Measurements from ENCODE around the gene CACNA1S. TPM values are rescaled to one million over a fixed set of nuclear protein-coding genes. Genes with fewer than 3 reads are reported as not detected.

Gene CACNA1S
- total RNA-seq, 1 donor from 2014 or later = 43.3 TPM

GRCh38 chr1:201089596-201089995 is 22.6 kb downstream of the CACNA1S start:
- H3K9me3 ChIP-seq (ENCODE audit: control insufficient read depth in 3 of 3, low read length in 3 of 3) = no peaks in the 10 kb centered on the region
- no peaks in the 10 kb centered on the region for H3K27me3 ChIP-seq (ENCODE audit: control insufficient read depth in 3 of 3, insufficient read depth in 3 of 3, low read length in 3 of 3)
- peaks cover 49 to 68% (median 55%) of the 10 kb centered on the region in 3 donors for H3K4me1 ChIP-seq (ENCODE audit: control insufficient read depth in 3 of 3, insufficient read depth in 3 of 3, low read length in 3 of 3)
- H3K4me3 ChIP-seq (ENCODE audit: low read length in 3 of 3) = no peak overlapping the region
- peaks cover 53 to 80% (median 65%) of the 10 kb centered on the region in 3 donors for H3K36me3 ChIP-seq (ENCODE audit: control insufficient read depth in 3 of 3, insufficient read depth in 3 of 3, low read length in 3 of 3)
- H3K27ac ChIP-seq (ENCODE audit: low read depth, low read length) = peak overlapping the region; percentile 45
- peak overlapping the region in 1 of 3 donors; percentile 60 for H3K9ac ChIP-seq (ENCODE audit: low read depth in 1 of 3, low read length in 3 of 3)

- H3K27ac ChIP-seq (ENCODE audit: low read depth, low read length) = peak overlapping the region; percentile 45
- H3K36me3 ChIP-seq (ENCODE audit: control insufficient read depth in 3 of 3, insufficient read depth in 3 of 3, low read length in 3 of 3) = peaks cover 59 to 85% (median 71%) of the 10 kb centered on the region in 3 donors
- H3K4me3 ChIP-seq (ENCODE audit: low read length in 3 of 3) = no peak overlapping the region
- H3K9ac ChIP-seq (ENCODE audit: low read depth in 1 of 3, low read length in 3 of 3) = peak overlapping the region in 2 of 3 donors; percentile 28 to 60
- H3K27me3 ChIP-seq (ENCODE audit: control insufficient read depth in 3 of 3, insufficient read depth in 3 of 3, low read length in 3 of 3) = no peaks in the 10 kb centered on the region
- H3K4me1 ChIP-seq (ENCODE audit: control insufficient read depth in 3 of 3, insufficient read depth in 3 of 3, low read length in 3 of 3) = peaks cover 45 to 63% (median 51%) of the 10 kb centered on the region in 3 donors
- no peaks in the 10 kb centered on the region for H3K9me3 ChIP-seq (ENCODE audit: control insufficient read depth in 3 of 3, low read length in 3 of 3)
These were observed 23.2 kb downstream of the CACNA1S start for GRCh38 chr1:201088901-201089525.

GRCh38 chr1:201088395-201088794 is 23.8 kb downstream of the CACNA1S start:
- Histone ChIP-seq H3K9ac (ENCODE audit: low read depth in 1 of 3, low read length in 3 of 3) (no peak overlapping the region), H3K4me3 (ENCODE audit: low read length in 3 of 3) (no peak overlapping the region), H3K27me3 (ENCODE audit: control insufficient read depth in 3 of 3, insufficient read depth in 3 of 3, low read length in 3 of 3) (no peaks in the 10 kb centered on the region), H3K9me3 (ENCODE audit: control insufficient read depth in 3 of 3, low read length in 3 of 3) (no peaks in the 10 kb centered on the region), H3K36me3 (ENCODE audit: control insufficient read depth in 3 of 3, insufficient read depth in 3 of 3, low read length in 3 of 3) (peaks cover 59 to 83% (median 74%) of the 10 kb centered on the region in 3 donors), H3K27ac (ENCODE audit: low read depth, low read length) (peak overlapping the region; percentile 45), H3K4me1 (ENCODE audit: control insufficient read depth in 3 of 3, insufficient read depth in 3 of 3, low read length in 3 of 3) (peaks cover 39 to 57% (median 45%) of the 10 kb centered on the region in 3 donors)

- peak overlapping the region in 1 of 3 donors; percentile 18 for H3K9ac ChIP-seq (ENCODE audit: low read depth in 1 of 3, low read length in 3 of 3)
- no peak overlapping the region for H3K27ac ChIP-seq (ENCODE audit: low read depth, low read length)
- peaks cover 19 to 34% (median 22%) of the 10 kb centered on the region in 3 donors for H3K4me1 ChIP-seq (ENCODE audit: control insufficient read depth in 3 of 3, insufficient read depth in 3 of 3, low read length in 3 of 3)
- no peak overlapping the region for H3K4me3 ChIP-seq (ENCODE audit: low read length in 3 of 3)
- peaks cover 64 to 81% (median 80%) of the 10 kb centered on the region in 3 donors for H3K36me3 ChIP-seq (ENCODE audit: control insufficient read depth in 3 of 3, insufficient read depth in 3 of 3, low read length in 3 of 3)
- no peaks in the 10 kb centered on the region for H3K9me3 ChIP-seq (ENCODE audit: control insufficient read depth in 3 of 3, low read length in 3 of 3)
- no peaks in the 10 kb centered on the region for H3K27me3 ChIP-seq (ENCODE audit: control insufficient read depth in 3 of 3, insufficient read depth in 3 of 3, low read length in 3 of 3)
These were observed 26.1 kb downstream of the CACNA1S start for GRCh38 chr1:201085902-201086735.

GRCh38 chr1:201084295-201084694 is 27.9 kb downstream of the CACNA1S start:
- Histone ChIP-seq H3K9me3 (ENCODE audit: control insufficient read depth in 3 of 3, low read length in 3 of 3) (no peaks in the 10 kb centered on the region), H3K4me1 (ENCODE audit: control insufficient read depth in 3 of 3, insufficient read depth in 3 of 3, low read length in 3 of 3) (peaks cover 6 to 17% (median 7%) of the 10 kb centered on the region in 3 donors), H3K36me3 (ENCODE audit: control insufficient read depth in 3 of 3, insufficient read depth in 3 of 3, low read length in 3 of 3) (peaks cover 75 to 83% (median 78%) of the 10 kb centered on the region in 3 donors), H3K27me3 (ENCODE audit: control insufficient read depth in 3 of 3, insufficient read depth in 3 of 3, low read length in 3 of 3) (no peaks in the 10 kb centered on the region), H3K27ac (ENCODE audit: low read depth, low read length) (no peak overlapping the region), H3K4me3 (ENCODE audit: low read length in 3 of 3) (no peak overlapping the region), H3K9ac (ENCODE audit: low read depth in 1 of 3, low read length in 3 of 3) (no peak overlapping the region)

GRCh38 chr1:201083741-201084140 is 28.5 kb downstream of the CACNA1S start:
- Histone ChIP-seq H3K9ac (ENCODE audit: low read depth in 1 of 3, low read length in 3 of 3) (no peak overlapping the region), H3K27me3 (ENCODE audit: control insufficient read depth in 3 of 3, insufficient read depth in 3 of 3, low read length in 3 of 3) (no peaks in the 10 kb centered on the region), H3K9me3 (ENCODE audit: control insufficient read depth in 3 of 3, low read length in 3 of 3) (no peaks in the 10 kb centered on the region), H3K4me1 (ENCODE audit: control insufficient read depth in 3 of 3, insufficient read depth in 3 of 3, low read length in 3 of 3) (peaks cover under 1 to 12% (median 1%) of the 10 kb centered on the region in 3 donors), H3K4me3 (ENCODE audit: low read length in 3 of 3) (no peak overlapping the region), H3K27ac (ENCODE audit: low read depth, low read length) (no peak overlapping the region), H3K36me3 (ENCODE audit: control insufficient read depth in 3 of 3, insufficient read depth in 3 of 3, low read length in 3 of 3) (peaks cover 73 to 81% (median 76%) of the 10 kb centered on the region in 3 donors)

- no peak overlapping the region for H3K4me3 ChIP-seq (ENCODE audit: low read length in 3 of 3)
- H3K9ac ChIP-seq (ENCODE audit: low read depth in 1 of 3, low read length in 3 of 3) = no peak overlapping the region
- peaks cover 73 to 82% (median 76%) of the 10 kb centered on the region in 3 donors for H3K36me3 ChIP-seq (ENCODE audit: control insufficient read depth in 3 of 3, insufficient read depth in 3 of 3, low read length in 3 of 3)
- no peaks in the 10 kb centered on the region for H3K27me3 ChIP-seq (ENCODE audit: control insufficient read depth in 3 of 3, insufficient read depth in 3 of 3, low read length in 3 of 3)
- H3K27ac ChIP-seq (ENCODE audit: low read depth, low read length) = no peak overlapping the region
- H3K9me3 ChIP-seq (ENCODE audit: control insufficient read depth in 3 of 3, low read length in 3 of 3) = no peaks in the 10 kb centered on the region
- no peaks in the 10 kb centered on the region for H3K4me1 ChIP-seq (ENCODE audit: control insufficient read depth in 3 of 3, insufficient read depth in 3 of 3, low read length in 3 of 3)
These were observed 32.1 kb downstream of the CACNA1S start for GRCh38 chr1:201080135-201080534.

- Histone ChIP-seq H3K9me3 (ENCODE audit: control insufficient read depth in 3 of 3, low read length in 3 of 3) (no peaks in the 10 kb centered on the region), H3K36me3 (ENCODE audit: control insufficient read depth in 3 of 3, insufficient read depth in 3 of 3, low read length in 3 of 3) (peaks cover 76 to 82% (median 78%) of the 10 kb centered on the region in 3 donors), H3K27ac (ENCODE audit: low read depth, low read length) (no peak overlapping the region), H3K27me3 (ENCODE audit: control insufficient read depth in 3 of 3, insufficient read depth in 3 of 3, low read length in 3 of 3) (no peaks in the 10 kb centered on the region), H3K9ac (ENCODE audit: low read depth in 1 of 3, low read length in 3 of 3) (no peak overlapping the region), H3K4me3 (ENCODE audit: low read length in 3 of 3) (no peak overlapping the region), H3K4me1 (ENCODE audit: control insufficient read depth in 3 of 3, insufficient read depth in 3 of 3, low read length in 3 of 3) (peaks cover 0 to 2% (median 0%) of the 10 kb centered on the region in 3 donors)
These were observed 34.5 kb downstream of the CACNA1S start for GRCh38 chr1:201077736-201078135.

- peaks cover 77 to 82% (median 78%) of the 10 kb centered on the region in 3 donors for H3K36me3 ChIP-seq (ENCODE audit: control insufficient read depth in 3 of 3, insufficient read depth in 3 of 3, low read length in 3 of 3)
- H3K4me1 ChIP-seq (ENCODE audit: control insufficient read depth in 3 of 3, insufficient read depth in 3 of 3, low read length in 3 of 3) = peaks cover 0 to 2% (median 0%) of the 10 kb centered on the region in 3 donors
- no peaks in the 10 kb centered on the region for H3K9me3 ChIP-seq (ENCODE audit: control insufficient read depth in 3 of 3, low read length in 3 of 3)
- no peak overlapping the region for H3K9ac ChIP-seq (ENCODE audit: low read depth in 1 of 3, low read length in 3 of 3)
- H3K27me3 ChIP-seq (ENCODE audit: control insufficient read depth in 3 of 3, insufficient read depth in 3 of 3, low read length in 3 of 3) = no peaks in the 10 kb centered on the region
- H3K27ac ChIP-seq (ENCODE audit: low read depth, low read length) = no peak overlapping the region
- H3K4me3 ChIP-seq (ENCODE audit: low read length in 3 of 3) = no peak overlapping the region
These were observed 35.1 kb downstream of the CACNA1S start for GRCh38 chr1:201077116-201077515.

- Histone ChIP-seq H3K27me3 (ENCODE audit: control insufficient read depth in 3 of 3, insufficient read depth in 3 of 3, low read length in 3 of 3) (no peaks in the 10 kb centered on the region), H3K9me3 (ENCODE audit: control insufficient read depth in 3 of 3, low read length in 3 of 3) (no peaks in the 10 kb centered on the region), H3K4me1 (ENCODE audit: control insufficient read depth in 3 of 3, insufficient read depth in 3 of 3, low read length in 3 of 3) (peaks cover 0 to 2% (median 0%) of the 10 kb centered on the region in 3 donors), H3K4me3 (ENCODE audit: low read length in 3 of 3) (no peak overlapping the region), H3K36me3 (ENCODE audit: control insufficient read depth in 3 of 3, insufficient read depth in 3 of 3, low read length in 3 of 3) (peaks cover 78 to 87% (median 81%) of the 10 kb centered on the region in 3 donors), H3K9ac (ENCODE audit: low read depth in 1 of 3, low read length in 3 of 3) (no peak overlapping the region), H3K27ac (ENCODE audit: low read depth, low read length) (no peak overlapping the region)
These were observed 36.1 kb downstream of the CACNA1S start for GRCh38 chr1:201076092-201076491.

All from skeletal muscle tissue (tissue), 4 donors.